Neural cell (in vitro differentiated cells): Measurements from ENCODE around the gene DYNC1LI2. TPM values are rescaled to one million over a fixed set of nuclear protein-coding genes. Genes with fewer than 3 reads are reported as not detected.

ENCODE experiments used
- H2AFZ ChIP-seq: fragments of 200-600, 300-800 bp; sonication (generic), shearing (Covaris generic); 2 replicates; pipeline ENCODE4 v1.6.0; 2014; ENCODE audit warnings: low read depth, mild to moderate bottlenecking, antibody characterized with exemption, low read length, moderate library complexity
- H3F3A ChIP-seq: fragments of 200-600 bp; shearing (Covaris generic); 2 replicates; pipeline ENCODE4 v1.6.1; 2016; ENCODE audit warnings: mild to moderate bottlenecking, moderate library complexity, mixed read lengths, antibody characterized with exemption, low read length; ENCODE audit not compliant: insufficient read depth, poor library complexity, severe bottlenecking
- H3K27ac ChIP-seq: fragments of 200-600, 300-800 bp; sonication (generic), shearing (Covaris generic); 2 replicates; pipeline ENCODE4 v1.5.1; 2014; ENCODE audit warnings: mild to moderate bottlenecking, low read length, moderate library complexity
- H3K27me3 ChIP-seq: fragments of 300-800, 200-600 bp; sonication (generic), shearing (Covaris generic); 2 replicates; pipeline ENCODE4 v1.6.0; 2014; ENCODE audit warnings: mild to moderate bottlenecking, low read depth, low read length, moderate library complexity; ENCODE audit not compliant: insufficient read depth
- H3K36me3 ChIP-seq: fragments of 300-800, 200-600 bp; sonication (generic), shearing (Covaris generic); 2 replicates; pipeline ENCODE4 v1.5.1; 2014; ENCODE audit warnings: mild to moderate bottlenecking, antibody characterized with exemption, low read length, moderate library complexity; ENCODE audit not compliant: insufficient read depth
- H3K4me2 ChIP-seq: fragments of 300-800, 200-600 bp; sonication (generic), shearing (Covaris generic); 2 replicates; pipeline ENCODE4 v1.6.0; 2014; ENCODE audit warnings: mild to moderate bottlenecking, low read length
- H3K4me3 ChIP-seq: fragments of 300-800, 200-600 bp; sonication (generic), shearing (Covaris generic); 2 replicates; pipeline ENCODE4 v1.5.1; 2014; ENCODE audit warnings: mild to moderate bottlenecking, low read length, moderate library complexity
- H3K79me2 ChIP-seq: fragments of 200-600 bp; shearing (Covaris generic); replicated peaks from 2 replicates; pipeline ENCODE4 v1.6.0; 2014; ENCODE audit warnings: mild to moderate bottlenecking, low read length, moderate library complexity; ENCODE audit not compliant: insufficient read depth
- H3K9ac ChIP-seq: fragments of 300-800, 200-600 bp; sonication (generic), shearing (Covaris generic); 2 replicates; pipeline ENCODE4 v1.6.1; 2016; ENCODE audit warnings: mild to moderate bottlenecking, low read length, mixed read lengths
- H3K9me2 ChIP-seq: fragments of 200-600 bp; shearing (Covaris generic); 2 replicates; pipeline ENCODE4 v1.6.1; 2016; ENCODE audit warnings: mild to moderate bottlenecking, low read length, mixed read lengths; ENCODE audit not compliant: insufficient read depth
- H3K9me3 ChIP-seq: fragments of 200-600, 300-800 bp; sonication (generic), shearing (Covaris generic); 2 replicates; pipeline ENCODE4 v1.6.1; 2016; ENCODE audit warnings: mild to moderate bottlenecking, mixed run types, low read length, moderate library complexity, mixed read lengths
- H4K20me1 ChIP-seq: fragments of 200-600 bp; shearing (Covaris generic); 2 replicates; pipeline ENCODE4 v1.6.1; 2016; ENCODE audit warnings: mild to moderate bottlenecking, mixed run types; ENCODE audit not compliant: insufficient read depth
- EP300 ChIP-seq: fragments of 450-650 bp; conservative IDR thresholded peaks from 2 replicates; pipeline ENCODE4 v1.6.1; 2014; ENCODE audit warnings: antibody characterized with exemption, mild to moderate bottlenecking, moderate library complexity; ENCODE audit not compliant: poor library complexity, severe bottlenecking
- EZH2 ChIP-seq: fragments of 200-600, 300-800 bp; shearing (Covaris generic), sonication (generic); IDR thresholded peaks from 2 replicates; pipeline ENCODE4 v1.6.1; 2014; ENCODE audit warnings: antibody characterized with exemption, low read length, borderline replicate concordance, mild to moderate bottlenecking; ENCODE audit not compliant: insufficient read depth, poor library complexity, severe bottlenecking
- MXI1 ChIP-seq: fragments of 450-650 bp; conservative IDR thresholded peaks from 2 replicates; pipeline ENCODE4 v1.6.1; 2014; ENCODE audit warnings: antibody characterized with exemption, mild to moderate bottlenecking; ENCODE audit not compliant: poor library complexity, severe bottlenecking
- POLR2AphosphoS5 ChIP-seq: IDR thresholded peaks from 2 replicates; pipeline ENCODE4 v1.6.1; 2012
- RAD21 ChIP-seq: fragments of 450-650 bp; conservative IDR thresholded peaks from 2 replicates; pipeline ENCODE4 v1.6.1; 2014; ENCODE audit warnings: antibody characterized with exemption, mild to moderate bottlenecking, moderate library complexity
- SMC3 ChIP-seq: fragments of 450-650 bp; conservative IDR thresholded peaks from 2 replicates; pipeline ENCODE4 v1.6.1; 2014; ENCODE audit warnings: antibody characterized with exemption, mild to moderate bottlenecking, moderate library complexity; ENCODE audit not compliant: poor library complexity
- TAF1 ChIP-seq: IDR thresholded peaks from 2 replicates; pipeline ENCODE4 v1.6.1; 2012; ENCODE audit warnings: low read depth
- polyA plus RNA-seq: library from polyadenylated mRNA; depleted of rRNA; stranded (reverse); fragments of >200 nt; gene quantifications from 2 replicates; pipeline ENCODE4 v1.2.3, GENCODE V29; 2014
- TF ChIP-seq, protein P1 (sequence below): fragments of 450-650 bp; IDR thresholded peaks from 2 replicates; pipeline ENCODE4 v1.5.1; 2014; ENCODE audit warnings: antibody characterized with exemption, mild to moderate bottlenecking, moderate library complexity; ENCODE audit not compliant: poor library complexity, severe bottlenecking
- TF ChIP-seq, protein P2 (sequence below): IDR thresholded peaks from 2 replicates; pipeline ENCODE4 v1.6.1; 2012; ENCODE audit warnings: borderline replicate concordance

The DYNC1LI2 gene
- polyA plus RNA-seq, 1 donor from 2014 or later = 249 TPM

DNA sequence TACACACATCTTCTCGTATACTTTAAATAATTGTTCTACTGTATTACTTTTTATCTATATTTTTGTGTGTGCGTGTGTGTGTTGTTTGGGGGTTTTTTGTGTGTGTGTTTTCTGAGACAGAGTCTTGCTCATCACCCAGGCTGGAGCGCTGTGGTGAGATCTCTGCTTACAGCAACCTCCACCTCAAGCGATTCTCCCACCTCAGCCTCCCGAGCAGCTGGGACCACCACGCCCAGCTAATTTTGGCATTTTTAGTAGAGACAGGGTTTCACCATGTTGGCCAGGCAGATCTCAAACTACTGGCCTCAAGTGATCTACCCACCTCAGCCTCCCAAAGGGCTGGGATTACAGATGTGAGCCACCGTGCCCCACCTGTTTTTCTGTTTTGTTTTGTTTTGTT is 53.4 kb downstream of the DYNC1LI2 start:
- no peak overlapping the region for H3K27ac ChIP-seq
- H2AFZ ChIP-seq = no peak overlapping the region
- TF ChIP-seq EZH2 = no peak
- TF ChIP-seq, protein P1, sequence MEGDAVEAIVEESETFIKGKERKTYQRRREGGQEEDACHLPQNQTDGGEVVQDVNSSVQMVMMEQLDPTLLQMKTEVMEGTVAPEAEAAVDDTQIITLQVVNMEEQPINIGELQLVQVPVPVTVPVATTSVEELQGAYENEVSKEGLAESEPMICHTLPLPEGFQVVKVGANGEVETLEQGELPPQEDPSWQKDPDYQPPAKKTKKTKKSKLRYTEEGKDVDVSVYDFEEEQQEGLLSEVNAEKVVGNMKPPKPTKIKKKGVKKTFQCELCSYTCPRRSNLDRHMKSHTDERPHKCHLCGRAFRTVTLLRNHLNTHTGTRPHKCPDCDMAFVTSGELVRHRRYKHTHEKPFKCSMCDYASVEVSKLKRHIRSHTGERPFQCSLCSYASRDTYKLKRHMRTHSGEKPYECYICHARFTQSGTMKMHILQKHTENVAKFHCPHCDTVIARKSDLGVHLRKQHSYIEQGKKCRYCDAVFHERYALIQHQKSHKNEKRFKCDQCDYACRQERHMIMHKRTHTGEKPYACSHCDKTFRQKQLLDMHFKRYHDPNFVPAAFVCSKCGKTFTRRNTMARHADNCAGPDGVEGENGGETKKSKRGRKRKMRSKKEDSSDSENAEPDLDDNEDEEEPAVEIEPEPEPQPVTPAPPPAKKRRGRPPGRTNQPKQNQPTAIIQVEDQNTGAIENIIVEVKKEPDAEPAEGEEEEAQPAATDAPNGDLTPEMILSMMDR = no peak
- TF ChIP-seq MXI1 = no peak
- no peak for TF ChIP-seq EP300
- no peak for TF ChIP-seq SMC3
- TF ChIP-seq RAD21 = no peak
- TF ChIP-seq, protein P2, sequence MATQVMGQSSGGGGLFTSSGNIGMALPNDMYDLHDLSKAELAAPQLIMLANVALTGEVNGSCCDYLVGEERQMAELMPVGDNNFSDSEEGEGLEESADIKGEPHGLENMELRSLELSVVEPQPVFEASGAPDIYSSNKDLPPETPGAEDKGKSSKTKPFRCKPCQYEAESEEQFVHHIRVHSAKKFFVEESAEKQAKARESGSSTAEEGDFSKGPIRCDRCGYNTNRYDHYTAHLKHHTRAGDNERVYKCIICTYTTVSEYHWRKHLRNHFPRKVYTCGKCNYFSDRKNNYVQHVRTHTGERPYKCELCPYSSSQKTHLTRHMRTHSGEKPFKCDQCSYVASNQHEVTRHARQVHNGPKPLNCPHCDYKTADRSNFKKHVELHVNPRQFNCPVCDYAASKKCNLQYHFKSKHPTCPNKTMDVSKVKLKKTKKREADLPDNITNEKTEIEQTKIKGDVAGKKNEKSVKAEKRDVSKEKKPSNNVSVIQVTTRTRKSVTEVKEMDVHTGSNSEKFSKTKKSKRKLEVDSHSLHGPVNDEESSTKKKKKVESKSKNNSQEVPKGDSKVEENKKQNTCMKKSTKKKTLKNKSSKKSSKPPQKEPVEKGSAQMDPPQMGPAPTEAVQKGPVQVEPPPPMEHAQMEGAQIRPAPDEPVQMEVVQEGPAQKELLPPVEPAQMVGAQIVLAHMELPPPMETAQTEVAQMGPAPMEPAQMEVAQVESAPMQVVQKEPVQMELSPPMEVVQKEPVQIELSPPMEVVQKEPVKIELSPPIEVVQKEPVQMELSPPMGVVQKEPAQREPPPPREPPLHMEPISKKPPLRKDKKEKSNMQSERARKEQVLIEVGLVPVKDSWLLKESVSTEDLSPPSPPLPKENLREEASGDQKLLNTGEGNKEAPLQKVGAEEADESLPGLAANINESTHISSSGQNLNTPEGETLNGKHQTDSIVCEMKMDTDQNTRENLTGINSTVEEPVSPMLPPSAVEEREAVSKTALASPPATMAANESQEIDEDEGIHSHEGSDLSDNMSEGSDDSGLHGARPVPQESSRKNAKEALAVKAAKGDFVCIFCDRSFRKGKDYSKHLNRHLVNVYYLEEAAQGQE = no peak

GRCh38 chr16:66696669-66697630 is 54.5 kb downstream of the DYNC1LI2 start, which contains the start of gene CMTM4:
Gene CMTM4 (minus strand): TSS chr16:66696743. CDS start chr16:66696525, 218 bp downstream.
- Histone ChIP-seq H3K4me3 (peak within 1 kb of the TSS; percentile 97), H3K27ac (no peak within 1 kb of the TSS), H3K27me3 (no peaks in the 10 kb centered on the region), H3K9ac (peak within 1 kb of the TSS; percentile 77), H3K36me3 (no peaks in the 10 kb centered on the region), H3F3A (no peaks in the 10 kb centered on the region), H4K20me1 (no peaks in the 10 kb centered on the region), H3K9me2 (no peaks in the 10 kb centered on the region), H3K4me2 (peak within 1 kb of the TSS; percentile 92), H3K9me3 (no peaks in the 10 kb centered on the region), H3K79me2 (peaks cover 13% of the 10 kb centered on the region), H2AFZ (peak within 1 kb of the TSS; percentile 60)
- TF ChIP-seq SMC3 = no peak
- TF ChIP-seq, protein P1 = peak; percentile 67
- TF ChIP-seq, protein P2 = no peak
- no peak for TF ChIP-seq EZH2
- peak; percentile 56 for TF ChIP-seq POLR2AphosphoS5
- no peak for TF ChIP-seq TAF1

More for the DNA sequence above, 53.4 kb downstream of the DYNC1LI2 start:
- peaks cover 13% of the 10 kb centered on the region for H3K79me2 ChIP-seq
- no peaks in the 10 kb centered on the region for H3K27me3 ChIP-seq
- no peak overlapping the region for H3K4me3 ChIP-seq
- no peaks in the 10 kb centered on the region for H3K36me3 ChIP-seq
- H3K9me2 ChIP-seq = no peaks in the 10 kb centered on the region
- no peaks in the 10 kb centered on the region for H4K20me1 ChIP-seq
- H3K4me2 ChIP-seq = no peak overlapping the region
- H3K9ac ChIP-seq = no peak overlapping the region
- no peaks in the 10 kb centered on the region for H3F3A ChIP-seq
- no peaks in the 10 kb centered on the region for H3K9me3 ChIP-seq
